HCT116 (cell line): ENCODE results near the gene TSPAN11. TPM values are rescaled to one million over a fixed set of nuclear protein-coding genes. Genes with fewer than 3 reads are reported as not detected.

ENCODE experiments used
- ATAC-seq: fragments of 200-7000 bp; cut with Tn5 transposase; 2 replicates; pipeline ENCODE4 v1.9.1; 2020; ENCODE audit warnings: mild to moderate bottlenecking, moderate library complexity
- BruUV-seq: library from RNA; stranded (reverse); fragments of 400-500 nt; replicated peaks from 2 replicates; lab custom pipeline; 2021; lab: Mats Ljungman, UMichigan
- CTCF ChIA-PET: fragments of 300-600 bp; sonication (Branson Sonifier 250); formaldehyde crosslinking; loops from one replicate; lab custom pipeline; 2021; ENCODE audit warnings: antibody characterized with exemption; lab: Charles Lee
- POLR2A ChIA-PET: fragments of 300-600, 350-600 bp; sonication (Branson Sonifier 250); formaldehyde crosslinking; loops from one replicate; lab custom pipeline; 2021; ENCODE audit warnings: antibody characterized with exemption; lab: Charles Lee
- RAD21 ChIA-PET, 2 experiments: fragments of 300-600 bp; sonication (Branson Sonifier 250); formaldehyde crosslinking; loops; one replicate each; lab custom pipeline; 2023; ENCODE audit warnings: low total read pairs in 2 of 2; ENCODE audit not compliant: uncharacterized antibody in 2 of 2, unreplicated experiment in 2 of 2, low non-redundant PET in 1 of 2; lab: Charles Lee
- DNase-seq: peaks from one replicate; pipeline ENCODE4 v3.0.0-alpha.2; 2010; ENCODE audit warnings: low read depth, low spot score
- H2AFZ ChIP-seq: fragments of 200-600 bp; shearing (Covaris generic), sonication (generic); 2 replicates; pipeline ENCODE4 v1.6.1; 2017; ENCODE audit warnings: low read depth, mixed run types, mixed read lengths, antibody characterized with exemption, low read length; ENCODE audit not compliant: poor library complexity, severe bottlenecking
- H3K27ac ChIP-seq: 2 replicates; pipeline ENCODE4 v1.5.1; 2012; ENCODE audit warnings: low read depth, low read length
- H3K27me3 ChIP-seq: fragments of 200-600 bp; sonication (generic); 2 replicates; pipeline ENCODE4 v1.6.1; 2016; ENCODE audit warnings: mixed run types, low read length, mixed read lengths; ENCODE audit not compliant: insufficient read depth
- H3K36me3 ChIP-seq, 2 experiments: fragments of 200-500 bp in 1 of 2; fragments of 200-600 bp in 1 of 2; sonication (Bioruptor generic) in 1 of 2; sonication (generic) in 1 of 2; 2 replicates each; pipeline versions ENCODE4 v1.5.1 to v1.6.1; 2014 to 2016; ENCODE audit warnings: low read length in 2 of 2, inconsistent platforms in 1 of 2, mixed read lengths in 1 of 2, mixed run types in 1 of 2; ENCODE audit not compliant: insufficient read depth in 2 of 2, control insufficient read depth in 1 of 2
- H3K4me1 ChIP-seq, 2 experiments: fragments of 200-600 bp in 1 of 2; sonication (generic) in 1 of 2; 2 replicates each; pipeline versions ENCODE4 v1.5.1 to v1.6.1; 2012 to 2017; ENCODE audit warnings: low read length in 2 of 2, inconsistent platforms in 1 of 2, mild to moderate bottlenecking in 1 of 2, mixed read lengths in 1 of 2, mixed run types in 1 of 2, moderate library complexity in 1 of 2; ENCODE audit not compliant: insufficient read depth in 2 of 2, control insufficient read depth in 1 of 2
- H3K4me2 ChIP-seq: fragments of 200-600 bp; sonication (generic); 2 replicates; pipeline ENCODE4 v1.6.1; 2017; ENCODE audit warnings: mixed run types, low read length, mixed read lengths
- H3K4me3 ChIP-seq, 2 experiments: fragments of 200-600 bp in 1 of 2; sonication (generic) in 1 of 2; replicated peaks in 1 of 2; 2 replicates each; pipeline ENCODE4 v1.5.1; 2011 to 2016; ENCODE audit warnings: low read length in 2 of 2, control low read depth in 1 of 2, low read depth in 1 of 2, mild to moderate bottlenecking in 1 of 2, mixed read lengths in 1 of 2, mixed run types in 1 of 2
- H3K79me2 ChIP-seq: fragments of 200-600 bp; sonication (generic); 2 replicates; pipeline ENCODE4 v1.6.1; 2017; ENCODE audit warnings: mild to moderate bottlenecking, mixed run types, low read length, moderate library complexity, mixed read lengths; ENCODE audit not compliant: insufficient read depth
- H3K9ac ChIP-seq: fragments of 200-600 bp; sonication (generic); 2 replicates; pipeline ENCODE4 v1.6.1; 2016; ENCODE audit warnings: low read length, mixed read lengths
- H3K9me2 ChIP-seq: fragments of 200-600 bp; sonication (generic), shearing (Covaris generic); 2 replicates; pipeline ENCODE4 v1.6.1; 2017; ENCODE audit warnings: mixed run types, mild to moderate bottlenecking, moderate library complexity; ENCODE audit not compliant: insufficient read depth
- H3K9me3 ChIP-seq, 2 experiments: fragments of 200-500 bp in 1 of 2; fragments of 200-600 bp in 1 of 2; sonication (Bioruptor generic) in 1 of 2; sonication (generic) in 1 of 2; 2 replicates each; pipeline ENCODE4 v1.6.1; 2014 to 2017; ENCODE audit warnings: low read length in 2 of 2, mixed read lengths in 2 of 2, inconsistent platforms in 1 of 2, low read depth in 1 of 2, mild to moderate bottlenecking in 1 of 2, mixed run types in 1 of 2, moderate library complexity in 1 of 2; ENCODE audit not compliant: control insufficient read depth in 1 of 2, insufficient read depth in 1 of 2
- H4K20me1 ChIP-seq: fragments of 200-600 bp; sonication (generic), shearing (Covaris generic); 2 replicates; pipeline ENCODE4 v1.6.1; 2017; ENCODE audit warnings: mixed run types, mild to moderate bottlenecking, moderate library complexity; ENCODE audit not compliant: insufficient read depth
- ATF3 ChIP-seq: IDR thresholded peaks from 2 replicates; pipeline ENCODE4 v1.6.1; 2012
- CTCF ChIP-seq, 3 experiments: fragments of 200-600 bp in 1 of 3; sonication (generic) in 1 of 3; IDR thresholded peaks in 2 of 3; conservative IDR thresholded peaks in 1 of 3; 2 replicates each; pipeline ENCODE4 v1.5.1; 2012 to 2017; ENCODE audit warnings: low read depth in 2 of 3, low read length in 2 of 3, antibody characterized with exemption in 1 of 3, borderline replicate concordance in 1 of 3, control low read depth in 1 of 3, mild to moderate bottlenecking in 1 of 3, mixed read lengths in 1 of 3, mixed run types in 1 of 3, moderate library complexity in 1 of 3; ENCODE audit not compliant: insufficient read depth in 1 of 3
- ELF1 ChIP-seq: IDR thresholded peaks from 2 replicates; pipeline ENCODE4 v1.6.1; 2012; ENCODE audit warnings: low read depth, borderline replicate concordance
- EZH2phosphoT487 ChIP-seq: fragments of 200-600 bp; IDR thresholded peaks from 2 replicates; pipeline ENCODE4 v1.6.1; 2018; ENCODE audit warnings: antibody characterized with exemption, borderline replicate concordance
- JUND ChIP-seq: IDR thresholded peaks from 2 replicates; pipeline ENCODE4 v1.6.1; 2012
- MAX ChIP-seq: IDR thresholded peaks from 2 replicates; pipeline ENCODE4 v1.6.1; 2012
- POLR2A ChIP-seq: IDR thresholded peaks from 2 replicates; pipeline ENCODE4 v1.7.0; 2011; ENCODE audit warnings: borderline replicate concordance; ENCODE audit not compliant: insufficient read depth, insufficient read length; ENCODE audit errors: extremely low read depth
- RAD21 ChIP-seq: IDR thresholded peaks from 2 replicates; pipeline ENCODE4 v1.6.1; 2012; ENCODE audit warnings: low read depth, mild to moderate bottlenecking
- SP1 ChIP-seq: IDR thresholded peaks from 2 replicates; pipeline ENCODE4 v1.6.1; 2012; ENCODE audit warnings: low read depth
- YY1 ChIP-seq: IDR thresholded peaks from 2 replicates; pipeline ENCODE4 v1.6.1; 2011; ENCODE audit warnings: low read length, low read depth, moderate library complexity, mild to moderate bottlenecking; ENCODE audit not compliant: insufficient replicate concordance; ENCODE audit errors: extremely low read depth
- ZFX ChIP-seq: fragments of 450-650 bp; IDR thresholded peaks from 2 replicates; pipeline ENCODE4 v1.6.1; 2017
- ZNF274 ChIP-seq: fragments of 200-500 bp; sonication (Bioruptor generic); IDR thresholded peaks from 2 replicates; pipeline ENCODE4 v1.6.1; 2014; ENCODE audit warnings: mild to moderate bottlenecking, low read depth, low read length, inconsistent platforms
- intact Hi-C: fragments of 100-400 bp; cut with micrococcal nuclease; formaldehyde crosslinking; loops from 2 replicates; pipeline ENCODE4 v1.10.0; 2022
- total RNA-seq: library from RNA; stranded (reverse); gene quantifications from one replicate; pipeline ENCODE4 v1.2.1, GENCODE V29; 2021; ENCODE audit not compliant: unreplicated experiment

TSPAN11 gene
- total RNA-seq, 1 experiment from 2014 or later, result not detected

GRCh38 chr12:30982413-30982812 is 55.9 kb downstream of the TSPAN11 start:
- ChIA-PET RAD21 (no interaction called here), POLR2A (no interaction called here), CTCF (no interaction called here)
- no peaks in the 10 kb centered on the region for H3K9me3 ChIP-seq
- H3K4me3 ChIP-seq, result no peak overlapping the region
- H3K36me3 ChIP-seq, result no peaks in the 10 kb centered on the region
- DNase-seq (no peak), ATAC-seq (no peak)
- no peaks in the 10 kb centered on the region for H3K9me2 ChIP-seq
- no peak for TF ChIP-seq JUND
- TF ChIP-seq YY1, result no peak
- TF ChIP-seq POLR2A, result no peak
- TF ChIP-seq ATF3, result no peak
- no peak for TF ChIP-seq SP1
- no peak for TF ChIP-seq ZFX
- no peak for TF ChIP-seq ELF1
- TF ChIP-seq RAD21, result no peak
- no peak for TF ChIP-seq MAX
- TF ChIP-seq EZH2phosphoT487, result no peak
- intact Hi-C loops, result loop anchor here (10.0 kb wide), 1 partner anchor 1468 kb away; no protein-coding TSS in a partner anchor
- no peaks in the 10 kb centered on the region for H3K4me1 ChIP-seq
- H3K27ac ChIP-seq, result no peak overlapping the region
- H3K9ac ChIP-seq, result no peak overlapping the region
- no peak overlapping the region for H3K4me2 ChIP-seq
- no peaks in the 10 kb centered on the region for H4K20me1 ChIP-seq
- BruUV-seq, result no TSS peak
- H2AFZ ChIP-seq, result no peak overlapping the region
- H3K79me2 ChIP-seq, result no peaks in the 10 kb centered on the region
- H3K27me3 ChIP-seq, result no peaks in the 10 kb centered on the region

- Histone ChIP-seq H3K79me2 (no peaks in the 10 kb centered on the region), H3K9ac (no peak overlapping the region), H3K36me3 (no peaks in the 10 kb centered on the region), H3K4me1 (peaks cover 0 to 4% of the 10 kb centered on the region in 2 experiments; a peak in 2 of 4 replicates), H3K27ac (no peak overlapping the region), H3K27me3 (no peaks in the 10 kb centered on the region), H4K20me1 (no peaks in the 10 kb centered on the region)
- RAD21 ChIA-PET, result interaction anchor here (0.8 to 1.6 kb wide), 4 partner anchors 135 to 286 kb away, joined by 3 to 5 read pairs (median 4); no protein-coding TSS in a partner anchor
- POLR2A ChIA-PET, result no interaction called here
- peak; percentile 91 for ATAC-seq
- DNase-seq, result peak; percentile 27
- peak; percentile 65 to 86 (median 71) for TF ChIP-seq CTCF (IDR thresholded peaks at IDR 0.05 in 2 of 3, conservative IDR thresholded peaks at IDR 0.05 in 1 of 3; ENCODE audit: borderline replicate concordance in 1 of 3, insufficient read depth in 1 of 3, low read depth in 2 of 3, low read length in 2 of 3)
- TF ChIP-seq ATF3, result no peak
- peak; percentile 77 for TF ChIP-seq RAD21
- no peak for TF ChIP-seq ZNF274
- TF ChIP-seq, all 23 proteins: peak for 2
- H3K9me3 ChIP-seq, result no peaks in the 10 kb centered on the region
- CTCF ChIA-PET, result interaction anchor here (1.0 to 4.2 kb wide), 7 partner anchors 10 to 286 kb away, joined by 3 to 73 read pairs (median 4); no protein-coding TSS in a partner anchor
- no peak overlapping the region for H3K4me3 ChIP-seq
- H2AFZ ChIP-seq, result no peak overlapping the region
- BruUV-seq, result no TSS peak
- no peaks in the 10 kb centered on the region for H3K9me2 ChIP-seq
- intact Hi-C loops, result loop anchor here (1.0 to 10.0 kb wide), 2 partner anchors 135 to 1471 kb away; no protein-coding TSS in a partner anchor
- H3K4me2 ChIP-seq, result no peak overlapping the region
Measured at GRCh38 chr12:30985814-30986452, 59.4 kb downstream of the TSPAN11 start.
